PFSK-1 (cell line): ENCODE data around the gene IVD.

Experiments used
- FOXP2 ChIP-seq: optimal IDR thresholded peaks from 2 replicates; pipeline ENCODE3; 2011; ENCODE audit warnings: borderline replicate concordance, control low read depth, inconsistent platforms; ENCODE audit not compliant: insufficient read depth; ENCODE audit errors: extremely low read length, extremely low read depth
- POLR2AphosphoS5 ChIP-seq: IDR thresholded peaks from 2 replicates; pipeline ENCODE4 v1.6.1; 2012; ENCODE audit warnings: low read depth, mild to moderate bottlenecking, control low read depth, low read length, moderate library complexity
- REST ChIP-seq, 2 experiments: IDR thresholded peaks; 2 replicates each; pipeline versions ENCODE4 v1.6.1 to v1.8.0; 2011 to 2012; ENCODE audit warnings: low read depth in 2 of 2, low read length in 2 of 2, control low read depth in 1 of 2, inconsistent platforms in 1 of 2, mild to moderate bottlenecking in 1 of 2, moderate library complexity in 1 of 2; ENCODE audit not compliant: insufficient read depth in 1 of 2
- SIN3A ChIP-seq: IDR thresholded peaks from 2 replicates; pipeline ENCODE4 v1.6.1; 2012; ENCODE audit warnings: mild to moderate bottlenecking, low read length, moderate library complexity, borderline replicate concordance; ENCODE audit not compliant: insufficient read depth
- TAF1 ChIP-seq: IDR thresholded peaks from 2 replicates; pipeline ENCODE4 v1.6.1; 2012; ENCODE audit warnings: low read length, control low read depth, borderline replicate concordance; ENCODE audit not compliant: insufficient read depth

- no peak for TF ChIP-seq POLR2AphosphoS5
- TF ChIP-seq SIN3A = no peak
- TF ChIP-seq TAF1 = no peak
- TF ChIP-seq REST (IDR thresholded peaks at IDR 0.05; ENCODE audit: insufficient read depth in 1 of 2, low read depth in 2 of 2, low read length in 2 of 2) = no peak
- no peak for TF ChIP-seq FOXP2
Observed at GRCh38 chr15:40397688-40398412, 7.7 kb upstream of the IVD start.
